Upper lobe of left lung (tissue), 4 donors: ENCODE data around the gene ITK.

ENCODE experiments used
- CTCF ChIP-seq, 6 experiments: fragments of 450-650 bp in 4 of 6; fragments of 200-600 bp in 2 of 6; sonication (generic) in 2 of 6; IDR thresholded peaks; one replicate each; pipeline ENCODE4 v1.5.1; 2016 to 2019; ENCODE audit warnings: antibody characterized with exemption in 6 of 6
- POLR2A ChIP-seq, 4 donors: fragments of 450-650 bp; IDR thresholded peaks; one replicate each; pipeline ENCODE4 v1.5.1; 2016 to 2017; ENCODE audit warnings: antibody characterized with exemption in 4 of 4, mild to moderate bottlenecking in 2 of 4

GRCh38 chr5:157184117-157184670, 3.6 kb downstream of the ITK start:
- TF ChIP-seq CTCF (IDR thresholded peaks at IDR 0.05) (no peak), POLR2A (IDR thresholded peaks at IDR 0.05) (no peak)
